Activated CD8-positive, alpha-beta T cell treated with anti-CD3 and anti-CD28 coated beads for 36 hours (primary cell): ENCODE data around the gene LRP1B. TPM values are rescaled to one million over a fixed set of nuclear protein-coding genes. Genes with fewer than 3 reads are reported as not detected.

Experiments
- ATAC-seq: fragments of 200-7000 bp; cut with Tn5 transposase; one replicate; pipeline ENCODE4 v1.10.0; 2021; ENCODE audit warnings: mild to moderate bottlenecking, moderate library complexity
- CTCF ChIA-PET: fragments of 350-600 bp; sonication (Branson Sonifier 250); formaldehyde crosslinking; loops from one replicate; lab custom pipeline; 2021; ENCODE audit warnings: antibody characterized with exemption; lab: Charles Lee
- POLR2A ChIA-PET: fragments of 350-600 bp; sonication (Branson Sonifier 250); formaldehyde crosslinking; loops from one replicate; lab custom pipeline; 2021; ENCODE audit warnings: antibody characterized with exemption; lab: Charles Lee
- DNase-seq: peaks from one replicate; pipeline ENCODE4 v3.0.0-alpha.2; 2020
- H3K27ac Mint-ChIP-seq: one replicate; pipeline ENCODE4 v1.8.0; 2021; ENCODE audit warnings: mild to moderate bottlenecking, mixed read lengths
- H3K27me3 Mint-ChIP-seq: one replicate; pipeline ENCODE4 v1.8.0; 2021; ENCODE audit warnings: mixed read lengths
- H3K36me3 Mint-ChIP-seq: one replicate; pipeline ENCODE4 v1.8.0; 2021; ENCODE audit warnings: low read depth, mixed read lengths
- H3K4me1 Mint-ChIP-seq: one replicate; pipeline ENCODE4 v1.8.0; 2021; ENCODE audit warnings: low read depth, mixed read lengths
- H3K4me3 Mint-ChIP-seq: one replicate; pipeline ENCODE4 v1.8.0; 2021; ENCODE audit warnings: mild to moderate bottlenecking, moderate library complexity, mixed read lengths
- H3K9me3 Mint-ChIP-seq: one replicate; pipeline ENCODE4 v1.8.0; 2021; ENCODE audit warnings: mixed read lengths
- CTCF ChIP-seq: fragments of 200-600 bp; IDR thresholded peaks from one replicate; pipeline ENCODE4 v1.8.0; 2022; ENCODE audit warnings: antibody characterized with exemption, mild to moderate bottlenecking
- intact Hi-C: fragments of 100-400 bp; cut with micrococcal nuclease; formaldehyde crosslinking; loops from one replicate; pipeline ENCODE4 v1.10.0; 2022
- total RNA-seq, 2 experiments: library from RNA; stranded (reverse); gene quantifications; one replicate each; pipeline ENCODE4 v1.2.3, GENCODE V29; 2021

The LRP1B gene
- total RNA-seq, 2 experiments from 2014 or later = not detected

GRCh38 chr2:142076317-142076716 is 54.5 kb downstream of the LRP1B start:
- TF ChIP-seq CTCF = no peak
- intact Hi-C loops = no loop called here
- POLR2A ChIA-PET = no interaction called here
- CTCF ChIA-PET = no interaction called here
- Mint-ChIP-seq H3K27ac (no peak overlapping the region), H3K27me3 (no peaks in the 10 kb centered on the region), H3K9me3 (peaks cover 5% of the 10 kb centered on the region), H3K36me3 (no peaks in the 10 kb centered on the region), H3K4me1 (no peaks in the 10 kb centered on the region), H3K4me3 (no peak overlapping the region)
- no peak for ATAC-seq
- DNase-seq = no peak

GRCh38 chr2:142075826-142076225 is 55.0 kb downstream of the LRP1B start:
- H3K27ac Mint-ChIP-seq = no peak overlapping the region
- no peak for DNase-seq
- intact Hi-C loops = no loop called here
- H3K9me3 Mint-ChIP-seq = peaks cover 4% of the 10 kb centered on the region
- ATAC-seq = no peak
- TF ChIP-seq CTCF = no peak
- CTCF ChIA-PET = no interaction called here
- H3K36me3 Mint-ChIP-seq = no peaks in the 10 kb centered on the region
- H3K27me3 Mint-ChIP-seq = no peaks in the 10 kb centered on the region
- H3K4me1 Mint-ChIP-seq = no peaks in the 10 kb centered on the region
- POLR2A ChIA-PET = no interaction called here
- H3K4me3 Mint-ChIP-seq = no peak overlapping the region

GRCh38 chr2:142069251-142069888 is 61.4 kb downstream of the LRP1B start:
- TF ChIP-seq CTCF = no peak
- no peaks in the 10 kb centered on the region for H3K4me1 Mint-ChIP-seq
- ChIA-PET CTCF (no interaction called here), POLR2A (no interaction called here)
- peaks cover 7% of the 10 kb centered on the region for H3K9me3 Mint-ChIP-seq
- H3K27me3 Mint-ChIP-seq = no peaks in the 10 kb centered on the region
- H3K36me3 Mint-ChIP-seq = no peaks in the 10 kb centered on the region
- H3K4me3 Mint-ChIP-seq = no peak overlapping the region
- no peak for ATAC-seq
- DNase-seq = no peak
- intact Hi-C loops = no loop called here
- H3K27ac Mint-ChIP-seq = no peak overlapping the region

- CTCF ChIA-PET = no interaction called here
- no peak overlapping the region for H3K4me3 Mint-ChIP-seq
Measured at GRCh38 chr2:142065700-142066099, 65.1 kb downstream of the LRP1B start.

GRCh38 chr2:142065156-142065555 is 65.7 kb downstream of the LRP1B start:
- intact Hi-C loops = no loop called here
- TF ChIP-seq CTCF = no peak
- H3K36me3 Mint-ChIP-seq = no peaks in the 10 kb centered on the region
- no peaks in the 10 kb centered on the region for H3K4me1 Mint-ChIP-seq
- H3K27ac Mint-ChIP-seq = no peak overlapping the region
- no peak for ATAC-seq
- CTCF ChIA-PET = no interaction called here
- H3K4me3 Mint-ChIP-seq = no peak overlapping the region
- H3K9me3 Mint-ChIP-seq = peaks cover 2% of the 10 kb centered on the region
- no peaks in the 10 kb centered on the region for H3K27me3 Mint-ChIP-seq
- POLR2A ChIA-PET = no interaction called here
- no peak for DNase-seq

More at GRCh38 chr2:142065700-142066099, 65.1 kb downstream of the LRP1B start:
- POLR2A ChIA-PET = no interaction called here
- Mint-ChIP-seq H3K36me3 (no peaks in the 10 kb centered on the region), H3K4me1 (no peaks in the 10 kb centered on the region), H3K27me3 (no peaks in the 10 kb centered on the region), H3K9me3 (peaks cover 3% of the 10 kb centered on the region), H3K27ac (no peak overlapping the region)
- ATAC-seq = no peak
- DNase-seq = no peak
- TF ChIP-seq CTCF = no peak
- intact Hi-C loops = no loop called here
